ENCODE results near the gene KLF14.

- TF ChIP-seq CTCF (IDR thresholded peaks at IDR 0.05) (no peak), EZH2 (IDR thresholded peaks at IDR 0.05; ENCODE audit: borderline replicate concordance, insufficient read depth, low read depth, low read length, poor library complexity, severe bottlenecking) (no peak)
These were observed 18.4 kb upstream of the KLF14 start for GRCh38 chr7:130752424-130752823.
